ENCODE results near the gene RAD1.

- TF ChIP-seq POLR2A (IDR thresholded peaks at IDR 0.05): no peak
- TF ChIP-seq, protein P1, sequence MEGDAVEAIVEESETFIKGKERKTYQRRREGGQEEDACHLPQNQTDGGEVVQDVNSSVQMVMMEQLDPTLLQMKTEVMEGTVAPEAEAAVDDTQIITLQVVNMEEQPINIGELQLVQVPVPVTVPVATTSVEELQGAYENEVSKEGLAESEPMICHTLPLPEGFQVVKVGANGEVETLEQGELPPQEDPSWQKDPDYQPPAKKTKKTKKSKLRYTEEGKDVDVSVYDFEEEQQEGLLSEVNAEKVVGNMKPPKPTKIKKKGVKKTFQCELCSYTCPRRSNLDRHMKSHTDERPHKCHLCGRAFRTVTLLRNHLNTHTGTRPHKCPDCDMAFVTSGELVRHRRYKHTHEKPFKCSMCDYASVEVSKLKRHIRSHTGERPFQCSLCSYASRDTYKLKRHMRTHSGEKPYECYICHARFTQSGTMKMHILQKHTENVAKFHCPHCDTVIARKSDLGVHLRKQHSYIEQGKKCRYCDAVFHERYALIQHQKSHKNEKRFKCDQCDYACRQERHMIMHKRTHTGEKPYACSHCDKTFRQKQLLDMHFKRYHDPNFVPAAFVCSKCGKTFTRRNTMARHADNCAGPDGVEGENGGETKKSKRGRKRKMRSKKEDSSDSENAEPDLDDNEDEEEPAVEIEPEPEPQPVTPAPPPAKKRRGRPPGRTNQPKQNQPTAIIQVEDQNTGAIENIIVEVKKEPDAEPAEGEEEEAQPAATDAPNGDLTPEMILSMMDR (IDR thresholded peaks at IDR 0.05): no peak
These were observed 26.6 kb upstream of the RAD1 start for GRCh38 chr5:34941936-34942335.
